GM19324 (cell line): ENCODE results near the gene MOB3B.

Experiments
- ATAC-seq: cut with Tn5 transposase; IDR thresholded peaks from one replicate; pipeline ENCODE4 v1.9.1; 2021; ENCODE audit warnings: mild to moderate bottlenecking, moderate library complexity; ENCODE audit not compliant: unreplicated experiment, low FRiP score

The MOB3B gene

DNA sequence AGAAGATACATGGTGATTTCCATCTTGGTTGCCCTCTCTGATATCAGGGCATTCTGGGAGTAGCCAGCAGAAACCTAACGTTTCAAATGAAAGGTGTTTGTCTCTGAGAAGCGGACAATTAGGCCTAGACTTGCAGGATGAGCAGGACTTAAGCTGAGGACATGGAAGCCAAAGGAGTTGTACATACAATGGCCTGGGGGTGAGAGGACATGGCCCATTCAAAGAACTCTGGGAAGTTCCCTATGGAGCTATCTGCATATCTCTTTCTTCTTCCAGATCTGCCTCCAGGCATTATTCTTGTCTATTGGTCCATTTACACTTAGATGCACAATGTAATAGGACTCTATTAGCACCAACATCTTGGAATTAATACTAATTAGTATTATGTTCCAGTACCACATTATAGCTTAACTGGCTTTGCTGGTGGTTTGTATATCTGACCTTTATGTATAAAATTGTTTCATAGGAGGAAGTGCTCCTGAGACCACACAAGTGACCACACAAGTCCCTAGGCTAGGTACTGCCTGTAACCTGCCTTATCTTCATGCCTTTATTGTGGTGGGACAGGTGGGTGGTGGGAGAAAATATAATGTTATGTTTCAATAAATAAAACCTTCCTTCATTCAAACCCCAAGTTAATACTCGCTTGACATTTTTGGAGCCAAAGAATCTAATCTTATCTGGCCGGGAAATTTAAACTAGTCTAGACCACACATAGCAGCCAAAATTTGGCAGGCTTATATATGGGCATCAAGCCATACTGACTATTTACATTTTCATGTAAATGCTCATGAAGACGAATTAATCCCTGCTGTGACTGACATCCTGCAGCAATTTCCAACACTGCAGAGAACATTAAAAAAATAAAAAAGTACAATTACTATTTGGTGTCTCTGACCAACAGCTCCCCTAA is 180.6 kb downstream of the MOB3B start:
- ATAC-seq: no peak

DNA sequence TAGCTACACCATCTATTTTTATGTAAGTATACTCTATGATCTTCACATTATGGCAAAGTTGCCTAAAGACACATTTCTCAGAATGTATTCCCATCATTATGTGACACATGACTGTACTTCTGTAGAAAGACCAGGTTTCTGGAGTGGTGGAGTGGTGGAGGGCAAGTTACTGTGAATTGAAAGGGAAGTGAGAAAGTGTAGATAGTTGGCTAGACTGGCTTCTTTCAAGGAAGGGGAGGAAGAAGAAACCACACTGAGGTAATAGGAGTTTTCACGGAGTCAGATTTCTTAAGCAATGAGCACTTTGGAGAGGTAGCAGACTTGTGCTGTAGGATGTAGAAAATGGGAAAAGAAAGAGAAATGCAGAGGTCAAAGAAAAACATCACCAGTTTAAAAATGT is 181.7 kb downstream of the MOB3B start:
- no peak for ATAC-seq

DNA sequence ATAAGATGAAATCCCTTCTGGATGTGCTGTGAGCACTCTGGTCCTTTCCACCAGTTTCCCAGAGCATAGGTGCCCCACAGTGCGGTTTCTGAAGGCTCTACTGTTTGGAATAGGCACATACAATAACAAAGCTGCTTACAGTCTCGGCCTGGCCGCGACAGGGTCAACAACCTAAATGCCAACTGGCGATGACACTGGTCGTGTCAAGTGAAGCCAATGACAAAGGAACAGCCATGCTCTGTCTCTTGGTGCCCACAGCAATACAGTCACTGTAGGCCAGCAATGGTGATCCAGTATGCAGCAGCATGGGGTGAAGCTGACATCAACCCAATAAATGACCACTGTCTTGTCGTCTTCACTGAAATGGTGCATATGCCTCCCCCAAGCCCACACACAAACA is 184.8 kb downstream of the MOB3B start:
- ATAC-seq: no peak

DNA sequence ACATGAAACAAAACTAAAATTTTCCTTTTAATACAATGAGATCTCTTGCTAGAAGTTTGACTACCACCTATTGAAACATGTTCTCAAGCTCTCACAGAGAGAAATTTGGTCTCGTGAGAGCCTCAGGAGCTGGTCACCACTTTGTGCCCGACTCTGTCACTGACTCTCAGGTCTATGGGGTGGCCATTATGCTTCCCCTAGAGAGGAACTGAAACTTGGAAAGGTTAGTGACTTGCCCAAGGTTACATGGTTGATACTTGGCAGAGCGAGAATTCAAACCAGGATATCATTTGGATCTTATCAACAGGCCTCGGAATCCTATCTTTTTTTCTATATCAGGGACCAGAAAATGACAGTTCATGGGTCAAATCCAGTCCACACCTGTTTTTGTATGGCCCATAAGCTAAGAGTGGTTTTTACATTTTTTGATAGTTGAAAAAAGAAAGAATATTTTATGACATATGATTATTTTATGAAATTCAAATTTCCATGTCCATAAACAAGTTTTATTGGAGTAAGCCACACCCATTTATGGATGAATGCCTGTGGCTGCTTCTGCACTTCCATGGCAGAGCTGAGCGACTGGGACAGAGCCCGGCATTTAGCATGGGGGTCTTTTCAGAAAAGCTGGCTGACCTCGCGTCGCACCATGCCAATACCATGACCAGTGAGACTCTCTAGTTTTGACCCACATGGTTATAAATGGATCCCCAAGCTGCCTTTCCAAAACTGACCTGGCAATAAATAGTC is 187.9 kb downstream of the MOB3B start:
- no peak for ATAC-seq

DNA sequence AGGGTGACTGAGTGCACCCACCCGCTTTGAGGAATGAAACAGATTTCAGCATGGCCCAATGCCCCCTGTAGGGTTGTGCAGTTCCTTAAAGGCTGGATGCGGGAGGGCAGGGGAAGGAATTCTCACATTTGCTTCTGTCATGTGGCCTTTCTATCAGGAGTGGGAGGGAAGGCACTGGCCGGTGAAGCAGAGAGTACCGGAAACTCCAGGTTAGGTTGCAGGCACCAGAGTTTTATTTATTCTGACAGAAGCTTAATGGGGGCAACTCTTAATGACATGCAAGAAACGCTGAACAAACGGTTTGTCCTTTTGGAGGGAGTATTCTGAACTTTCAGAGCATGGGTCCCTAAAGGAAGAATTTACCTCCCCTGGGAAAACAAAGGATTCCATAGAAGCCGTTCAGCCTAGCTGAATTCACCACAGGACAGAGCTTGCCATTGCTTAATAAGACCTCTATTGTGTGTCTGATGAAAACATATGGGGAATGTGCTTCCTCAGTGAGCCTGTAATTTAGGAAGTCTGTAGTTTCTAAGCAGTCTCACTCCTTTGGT is 188.6 kb downstream of the MOB3B start:
- ATAC-seq: no peak

DNA sequence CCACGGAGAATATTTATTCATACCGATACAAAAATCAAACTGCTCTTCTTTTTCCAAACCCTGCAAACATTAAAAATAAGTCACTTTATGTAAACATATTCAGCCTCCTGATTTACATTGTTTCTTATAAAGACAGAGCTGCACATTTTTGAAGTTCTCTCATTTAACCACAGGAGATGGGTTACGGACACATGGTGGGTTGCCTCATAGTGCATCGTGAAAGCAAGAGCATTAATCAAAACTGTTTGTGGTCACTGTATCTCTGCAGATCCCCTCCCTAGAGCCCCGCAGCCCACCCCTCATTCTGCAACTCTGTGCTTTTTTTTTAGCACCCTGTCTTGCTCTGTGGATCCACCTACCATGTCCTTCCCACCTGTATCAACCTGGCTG is 189.3 kb downstream of the MOB3B start:
- ATAC-seq: no peak

DNA sequence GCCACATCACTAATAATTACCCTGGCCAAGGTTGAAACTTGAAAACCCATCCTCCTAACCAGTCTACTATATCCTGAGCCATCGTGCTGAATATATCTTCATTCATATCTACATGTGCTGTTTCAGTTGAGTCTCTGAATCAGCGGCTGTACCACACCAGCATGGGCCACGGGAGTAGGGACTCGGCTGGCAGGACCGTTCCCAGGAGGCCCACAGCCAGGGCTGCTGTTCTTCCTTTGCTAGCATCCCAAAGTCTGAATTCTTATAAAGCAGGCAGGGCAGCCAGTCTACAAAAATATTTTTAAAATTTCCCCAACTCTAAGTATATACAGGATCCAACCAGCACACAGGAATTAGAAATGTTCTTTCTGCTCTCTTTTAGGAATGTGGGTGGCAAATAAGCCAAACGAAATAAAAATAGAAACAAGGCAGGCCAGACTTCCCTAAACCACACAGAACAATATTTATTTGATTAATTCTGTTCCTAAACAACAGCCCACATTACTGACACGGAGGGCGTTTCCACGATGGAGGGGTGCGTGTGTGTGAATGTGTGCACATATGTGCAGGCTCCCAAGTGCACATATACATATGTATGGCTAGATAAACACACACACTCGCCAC is 189.8 kb downstream of the MOB3B start:
- ATAC-seq: no peak

DNA sequence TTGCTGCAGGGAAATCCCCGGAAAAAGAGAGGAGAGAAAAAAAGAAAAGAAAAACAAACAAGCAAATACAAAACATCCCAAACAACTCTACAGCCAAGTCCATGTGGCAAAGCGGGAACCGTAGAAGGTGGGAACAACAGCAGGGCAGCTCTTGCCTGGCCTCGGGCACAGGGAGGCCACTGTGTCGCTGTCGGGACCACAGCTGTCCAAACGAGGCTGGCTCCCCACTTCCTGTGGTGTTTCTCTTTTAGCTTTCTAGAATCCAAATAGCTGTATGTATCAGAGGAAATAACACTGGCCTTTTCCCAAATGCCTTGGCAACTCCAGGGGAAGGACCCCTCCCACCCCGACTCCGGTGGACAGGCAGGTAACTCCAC is 191.1 kb downstream of the MOB3B start:
- no peak for ATAC-seq

DNA sequence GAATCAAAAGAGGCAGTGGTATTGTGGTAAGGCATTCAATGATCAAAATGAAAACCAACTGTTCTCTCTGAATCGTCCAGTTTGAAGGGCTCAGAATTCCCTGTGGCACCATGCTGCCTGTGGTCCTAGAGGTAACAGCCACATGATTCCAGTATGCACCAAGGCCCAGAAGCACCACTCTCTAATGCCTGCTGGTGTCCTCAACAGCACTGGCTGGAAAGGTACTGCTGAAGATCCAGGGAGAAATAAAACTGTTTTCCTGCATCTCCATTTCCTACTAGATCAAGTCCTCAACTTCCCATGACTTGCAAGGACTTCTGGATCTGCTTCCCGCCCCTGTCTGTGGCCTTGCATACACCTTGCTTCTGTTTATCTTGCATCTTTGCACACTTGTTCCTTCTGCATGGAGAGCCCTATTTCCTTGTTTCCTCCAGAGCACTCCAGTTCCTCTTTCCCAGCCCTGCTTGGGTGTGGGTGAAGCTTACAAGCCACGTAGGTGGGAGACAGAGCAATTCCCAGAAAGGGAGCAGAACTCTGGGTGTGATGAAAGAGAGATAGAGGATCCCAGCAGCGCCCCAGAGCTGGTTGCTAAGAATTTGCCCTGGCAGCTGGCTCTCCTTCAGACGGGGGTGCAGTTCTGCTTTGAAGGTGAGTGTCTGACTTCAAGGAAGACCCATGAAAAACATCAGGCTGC is 191.6 kb downstream of the MOB3B start:
- no peak for ATAC-seq

DNA sequence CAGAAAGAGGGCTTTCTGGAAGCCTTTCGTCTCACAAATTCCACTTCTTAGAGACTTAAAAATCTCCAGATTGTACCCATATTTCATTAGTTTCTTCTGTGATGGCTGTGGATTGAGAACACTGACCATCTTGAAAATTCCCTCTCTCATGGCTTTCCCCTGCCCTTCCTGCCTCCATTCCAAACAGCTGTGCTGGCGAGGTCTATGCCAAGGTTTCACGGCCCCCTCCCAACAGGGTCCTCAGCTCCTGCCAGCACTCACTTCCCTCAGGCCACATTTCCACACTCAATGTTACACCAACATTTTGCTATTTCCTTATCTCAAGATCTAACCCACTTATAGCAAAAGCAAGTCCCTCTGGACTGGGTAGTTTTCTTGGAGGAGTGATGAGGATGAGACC is 192.4 kb downstream of the MOB3B start:
- ATAC-seq: no peak

DNA sequence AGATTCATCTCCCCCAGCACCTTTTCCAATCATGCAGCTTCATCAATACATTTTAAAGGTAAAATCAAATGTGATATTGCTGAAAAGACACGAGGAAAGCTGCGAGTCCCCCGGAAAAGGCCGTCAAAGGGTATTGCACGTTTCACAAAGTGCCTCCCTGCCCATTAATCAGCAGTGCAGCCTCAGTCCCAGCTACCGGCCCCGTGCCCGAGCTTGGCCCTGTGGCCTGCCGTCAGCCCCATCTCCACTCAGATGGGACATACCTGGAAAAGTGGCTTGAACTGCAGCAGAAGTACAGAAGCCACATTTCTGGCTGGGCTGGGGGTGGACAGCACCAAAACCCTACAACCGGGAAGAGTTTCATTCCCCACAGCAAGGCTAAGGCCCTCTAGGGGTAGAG is 192.8 kb downstream of the MOB3B start:
- no peak for ATAC-seq

DNA sequence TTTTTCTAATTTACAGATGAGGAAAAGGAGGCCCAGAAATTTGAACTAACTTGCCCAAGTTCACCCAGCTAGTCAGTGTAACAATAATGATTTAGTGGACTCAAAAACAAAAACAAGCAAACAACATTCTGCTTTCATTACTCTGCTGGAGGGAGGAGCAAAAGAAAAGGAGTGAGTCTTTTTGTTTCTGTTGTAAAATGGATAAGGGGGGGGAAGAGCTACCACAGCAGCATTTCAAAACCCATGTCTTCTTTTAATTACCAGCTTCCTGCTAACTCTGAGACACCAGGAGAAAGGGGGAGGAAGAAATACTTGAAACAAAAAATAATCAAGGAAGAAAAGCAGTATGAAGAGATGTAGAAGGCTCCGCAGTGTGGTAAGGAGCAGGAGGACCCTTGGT is 193.5 kb downstream of the MOB3B start:
- no peak for ATAC-seq

DNA sequence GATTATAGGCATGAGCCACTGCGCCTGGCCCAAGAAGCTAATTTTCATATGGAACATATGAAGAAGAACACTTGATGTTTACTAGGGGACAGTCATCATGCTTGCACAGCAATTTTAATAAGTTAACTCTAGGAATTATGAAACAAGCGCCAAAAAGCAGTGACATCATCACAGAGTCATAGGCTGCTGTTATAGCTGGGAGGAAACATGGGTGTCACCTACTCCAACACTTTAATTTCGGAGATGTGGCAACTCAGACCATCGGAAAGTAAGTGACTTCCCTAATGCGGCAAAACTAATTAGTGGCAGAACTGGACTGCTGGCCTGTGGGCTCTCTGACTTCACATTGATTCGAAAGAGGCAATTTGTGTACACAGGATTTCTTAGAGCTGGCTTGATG is 194.5 kb downstream of the MOB3B start:
- ATAC-seq: no peak

DNA sequence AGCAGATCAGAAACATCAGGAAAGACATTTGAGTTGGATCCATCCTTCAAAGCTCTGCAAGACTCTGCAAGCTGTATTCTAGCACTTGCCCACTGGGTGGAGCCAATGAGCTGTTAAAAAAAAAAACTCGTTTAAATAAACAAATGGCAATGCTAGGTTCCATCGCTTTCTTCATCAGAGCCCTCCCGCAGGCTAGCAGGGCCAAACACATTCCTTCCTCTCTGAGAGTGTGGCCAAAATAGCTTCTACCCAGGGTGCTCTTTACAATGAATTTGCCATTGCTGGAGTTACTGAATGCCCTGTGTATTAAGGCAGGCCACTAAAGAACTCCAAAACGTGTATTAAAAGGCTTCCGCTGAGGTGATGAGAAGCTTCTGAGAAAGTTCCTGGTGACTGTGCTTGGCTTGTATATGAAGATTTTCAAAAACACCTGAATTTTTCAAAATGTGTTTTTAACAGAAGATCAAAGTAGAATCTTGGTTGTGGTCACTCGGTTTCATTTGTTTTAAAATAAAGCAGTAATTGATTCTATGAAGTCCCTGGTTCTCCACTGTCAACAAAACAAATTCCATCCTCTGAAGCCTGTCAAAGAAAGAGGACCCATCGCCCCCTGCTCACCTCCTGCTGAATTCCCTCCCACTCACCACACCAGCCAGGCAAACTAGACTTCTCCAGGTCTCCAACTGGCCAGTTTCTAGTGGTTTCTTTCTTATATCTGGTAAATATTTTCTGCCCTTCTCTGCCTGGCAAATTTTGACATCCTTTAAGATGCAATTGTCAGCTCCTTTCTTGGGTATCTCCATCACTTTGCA is 196.2 kb downstream of the MOB3B start:
- ATAC-seq: no peak

DNA sequence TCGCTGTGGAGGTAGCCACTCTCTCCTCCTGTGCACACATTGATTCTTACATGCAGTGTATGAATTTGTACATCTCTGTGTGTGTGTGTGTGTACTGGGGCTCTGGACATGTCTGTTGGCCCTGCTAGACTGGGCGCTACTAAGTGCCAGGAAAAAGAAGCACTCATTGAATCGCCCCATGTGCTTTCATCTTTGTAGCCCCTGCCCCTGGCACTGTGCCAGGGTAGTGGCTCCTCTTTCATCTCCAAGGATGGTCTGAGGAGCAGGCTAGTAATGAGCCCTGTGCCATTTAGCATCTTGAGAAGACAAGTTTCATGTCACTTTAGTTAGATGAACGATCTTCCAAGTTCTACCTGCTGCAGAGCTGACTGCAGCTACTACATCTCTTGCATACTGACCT is 198.2 kb downstream of the MOB3B start:
- ATAC-seq: no peak

DNA sequence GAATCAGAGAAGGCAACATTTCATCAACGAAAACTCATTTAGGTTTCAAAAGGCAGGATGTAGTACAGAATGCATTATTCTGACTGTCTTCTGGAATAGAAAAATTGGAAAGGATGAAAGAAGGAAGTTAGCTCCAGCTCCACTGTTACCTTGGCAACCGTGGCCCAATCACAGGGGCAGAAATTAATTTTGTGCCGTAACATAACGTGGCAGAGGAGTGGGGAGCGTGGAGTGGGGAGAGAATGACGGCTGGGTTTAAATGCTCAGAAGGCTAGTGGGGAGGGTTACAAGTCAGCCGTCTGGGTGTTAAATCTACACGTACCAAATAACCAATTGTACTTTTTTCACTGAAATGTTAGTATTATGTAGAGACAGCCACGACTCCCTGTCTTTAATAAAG is 200.3 kb downstream of the MOB3B start:
- no peak for ATAC-seq

DNA sequence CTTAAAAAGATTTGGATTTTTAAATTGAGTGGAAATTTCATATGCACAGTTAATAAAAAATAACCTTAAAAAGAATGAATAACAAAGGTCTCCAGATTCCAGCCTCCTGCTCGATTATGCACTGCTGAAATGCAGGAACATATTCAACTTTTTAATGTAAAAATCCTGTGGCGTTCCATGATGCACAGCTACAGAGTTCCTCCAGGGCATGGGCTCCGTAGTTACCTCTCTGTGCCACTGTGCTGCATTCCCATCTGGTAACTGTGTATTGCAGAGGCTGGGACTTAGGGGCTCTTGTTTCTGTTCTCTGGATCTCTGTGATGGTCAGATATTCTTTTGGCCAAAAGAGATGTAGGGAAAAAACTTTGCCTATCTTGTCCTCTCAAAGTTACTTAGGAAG is 201.1 kb downstream of the MOB3B start:
- ATAC-seq: no peak

DNA sequence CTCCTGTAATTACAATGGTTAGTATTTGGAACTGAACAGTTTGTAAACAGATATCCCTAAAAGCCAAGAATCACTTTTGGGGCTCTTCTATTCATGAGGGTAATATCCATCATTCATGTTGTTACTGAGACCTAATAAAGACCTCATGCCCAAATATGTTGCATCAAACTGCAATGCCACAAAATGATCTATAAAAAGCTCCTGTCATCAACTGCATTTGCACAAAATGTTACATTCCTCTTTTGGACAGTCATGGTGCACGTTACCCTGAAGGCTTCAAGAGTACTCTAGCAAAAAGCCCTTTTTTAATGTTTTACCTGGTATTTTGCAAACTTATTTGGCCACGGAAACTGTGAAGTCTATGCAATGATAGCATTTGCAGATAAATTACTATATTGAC is 218.4 kb downstream of the MOB3B start:
- no peak for ATAC-seq

DNA sequence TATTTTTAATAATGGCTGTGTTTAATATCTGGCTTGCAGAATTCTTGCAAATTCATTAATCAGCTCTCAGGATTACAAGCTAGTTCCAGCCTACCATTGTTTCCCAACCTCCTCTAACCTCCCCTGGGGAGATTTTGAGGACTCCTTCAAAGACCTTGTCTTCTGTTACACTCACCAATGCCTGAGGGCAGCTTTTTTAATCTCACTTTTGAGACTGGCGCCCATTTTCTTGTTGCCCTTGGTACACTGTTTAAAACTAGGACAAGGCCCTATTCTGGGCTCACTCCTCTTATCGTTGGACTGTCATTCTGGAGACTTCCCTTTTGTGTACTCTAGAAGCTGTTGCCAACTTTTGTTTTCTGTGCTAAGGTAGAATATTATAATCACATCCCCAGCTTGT is 219.0 kb downstream of the MOB3B start:
- ATAC-seq: no peak
